Tibial artery (tissue), 4 donors: ENCODE data around the gene TAS1R3.

Experiments
- DNase-seq, 2 donors: peaks; one replicate each; pipeline ENCODE4 v3.0.0-alpha.2; 2019
- H3K27ac ChIP-seq, 2 donors: fragments of 200-600 bp; sonication (generic) in 1 of 2; 1 replicate in 1 of 2; 2 replicates in 1 of 2; pipeline ENCODE4 v1.5.1; 2018 to 2019; ENCODE audit warnings: mild to moderate bottlenecking in 1 of 2
- H3K27me3 ChIP-seq, 2 donors: fragments of 200-600 bp; sonication (generic) in 1 of 2; one replicate each; pipeline versions ENCODE4 v1.5.1 to v1.6.0; 2016 to 2019
- H3K36me3 ChIP-seq, 3 donors: fragments of 200-600 bp; sonication (generic) in 2 of 3; one replicate each; pipeline ENCODE4 v1.5.1; 2016 to 2019; ENCODE audit warnings: mild to moderate bottlenecking in 2 of 3
- H3K4me1 ChIP-seq, 4 donors: fragments of 200-600 bp; sonication (generic) in 2 of 4; 1 replicate in 3 of 4; 2 replicates in 1 of 4; pipeline ENCODE4 v1.5.1; 2016 to 2019
- H3K4me3 ChIP-seq, 2 donors: fragments of 200-600 bp; sonication (generic) in 1 of 2; 1 replicate in 1 of 2; 2 replicates in 1 of 2; pipeline ENCODE4 v1.5.1; 2018 to 2019; ENCODE audit warnings: mild to moderate bottlenecking in 2 of 2
- H3K9me3 ChIP-seq, 3 donors: fragments of 200-600 bp; sonication (generic) in 1 of 3; one replicate each; pipeline ENCODE4 v1.5.1; 2016 to 2019
- intact Hi-C: fragments of 100-400 bp; cut with DNase I; formaldehyde crosslinking; loops from one replicate; pipeline ENCODE4 v1.15.0; 2023; ENCODE audit warnings: low total_unique reads
- TF ChIP-seq, protein P1 (sequence below), 2 experiments: fragments of 200-600 bp in 1 of 2; fragments of 450-650 bp in 1 of 2; IDR thresholded peaks; one replicate each; pipeline ENCODE4 v1.5.1; 2017 to 2019; ENCODE audit warnings: antibody characterized with exemption in 2 of 2, mild to moderate bottlenecking in 1 of 2, moderate library complexity in 1 of 2

TAS1R3 gene

DNA sequence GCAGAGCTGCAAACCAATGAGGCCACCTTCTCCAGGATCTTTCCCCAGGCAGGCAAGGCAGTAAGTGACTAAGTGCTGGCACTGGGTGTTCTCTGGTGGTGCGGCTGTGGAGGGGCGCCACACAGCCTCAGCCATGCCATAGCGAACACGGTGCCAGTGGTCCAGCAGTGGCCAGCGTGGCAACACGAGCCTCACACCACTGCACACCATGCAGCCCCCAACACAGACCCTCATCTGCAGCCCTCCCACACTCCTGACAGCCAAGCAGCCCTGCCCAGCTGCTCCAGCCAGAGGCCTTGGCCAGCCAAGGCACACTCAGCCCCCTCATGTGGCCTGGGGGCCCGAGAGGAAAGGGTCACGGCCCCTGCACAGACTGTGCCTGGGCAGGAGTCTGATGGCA, 9.6 kb upstream of the TAS1R3 start:
- TF ChIP-seq, protein P1, sequence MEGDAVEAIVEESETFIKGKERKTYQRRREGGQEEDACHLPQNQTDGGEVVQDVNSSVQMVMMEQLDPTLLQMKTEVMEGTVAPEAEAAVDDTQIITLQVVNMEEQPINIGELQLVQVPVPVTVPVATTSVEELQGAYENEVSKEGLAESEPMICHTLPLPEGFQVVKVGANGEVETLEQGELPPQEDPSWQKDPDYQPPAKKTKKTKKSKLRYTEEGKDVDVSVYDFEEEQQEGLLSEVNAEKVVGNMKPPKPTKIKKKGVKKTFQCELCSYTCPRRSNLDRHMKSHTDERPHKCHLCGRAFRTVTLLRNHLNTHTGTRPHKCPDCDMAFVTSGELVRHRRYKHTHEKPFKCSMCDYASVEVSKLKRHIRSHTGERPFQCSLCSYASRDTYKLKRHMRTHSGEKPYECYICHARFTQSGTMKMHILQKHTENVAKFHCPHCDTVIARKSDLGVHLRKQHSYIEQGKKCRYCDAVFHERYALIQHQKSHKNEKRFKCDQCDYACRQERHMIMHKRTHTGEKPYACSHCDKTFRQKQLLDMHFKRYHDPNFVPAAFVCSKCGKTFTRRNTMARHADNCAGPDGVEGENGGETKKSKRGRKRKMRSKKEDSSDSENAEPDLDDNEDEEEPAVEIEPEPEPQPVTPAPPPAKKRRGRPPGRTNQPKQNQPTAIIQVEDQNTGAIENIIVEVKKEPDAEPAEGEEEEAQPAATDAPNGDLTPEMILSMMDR (IDR thresholded peaks at IDR 0.05): no peak
- peaks cover 0 to 72% (median 61%) of the 10 kb centered on the region in 4 donors for H3K4me1 ChIP-seq

DNA sequence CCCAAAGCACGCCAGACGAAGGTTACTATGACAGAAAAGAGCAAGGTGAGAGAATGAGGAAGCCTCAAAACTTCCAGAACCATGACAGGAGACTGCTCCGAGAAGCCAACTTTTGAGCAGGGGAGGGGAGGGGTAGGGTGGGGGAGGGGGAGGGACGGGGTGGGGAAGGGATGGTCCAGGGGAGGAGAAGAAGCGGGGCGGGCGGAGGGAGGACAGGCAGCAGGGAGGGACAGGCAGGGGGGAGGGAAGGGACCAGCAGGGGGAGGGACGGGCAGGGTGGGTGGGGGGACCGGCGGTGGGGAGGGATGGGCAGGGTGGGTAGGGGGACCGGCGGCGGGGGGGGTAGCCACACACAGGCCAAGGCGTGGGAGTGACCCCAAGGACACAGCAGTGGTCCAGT, 8.7 kb upstream of the TAS1R3 start:
- intact Hi-C loops: no loop called here
- H3K27me3 ChIP-seq: no peaks in the 10 kb centered on the region
- H3K4me3 ChIP-seq: no peak overlapping the region
- DNase-seq: no peak
- H3K9me3 ChIP-seq: no peaks in the 10 kb centered on the region
- H3K36me3 ChIP-seq: peaks cover 14 to 48% (median 34%) of the 10 kb centered on the region in 3 donors
- TF ChIP-seq, protein P1 (IDR thresholded peaks at IDR 0.05): no peak
- peaks cover 0 to 73% (median 63%) of the 10 kb centered on the region in 4 donors for H3K4me1 ChIP-seq
- no peak overlapping the region for H3K27ac ChIP-seq

More for the DNA sequence above, 9.6 kb upstream of the TAS1R3 start:
- Histone ChIP-seq H3K9me3 (no peaks in the 10 kb centered on the region), H3K36me3 (peaks cover 10 to 44% (median 32%) of the 10 kb centered on the region in 3 donors), H3K27me3 (no peaks in the 10 kb centered on the region), H3K27ac (no peak overlapping the region), H3K4me3 (no peak overlapping the region)
- intact Hi-C loops: no loop called here
- no peak for DNase-seq

DNA sequence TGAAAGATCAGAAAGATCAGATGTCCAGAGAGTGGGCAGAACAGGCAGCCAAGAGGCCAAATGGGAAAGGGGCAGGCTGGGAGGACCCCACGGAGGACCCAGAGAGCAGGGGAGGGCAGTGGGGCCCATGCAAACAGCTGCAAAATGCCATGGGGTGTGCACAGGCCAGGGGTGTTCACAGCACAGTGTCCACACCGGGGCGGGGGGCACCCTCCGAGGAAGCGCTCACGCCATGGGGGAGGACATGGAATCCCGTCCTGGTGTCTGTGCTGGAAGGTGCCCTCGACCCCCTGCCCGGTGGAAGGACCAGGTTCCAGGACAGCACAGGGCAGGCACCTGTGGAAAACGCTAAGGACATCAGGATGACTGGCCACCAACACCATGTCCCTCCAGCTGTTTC, 8.1 kb upstream of the TAS1R3 start:
- H3K9me3 ChIP-seq: no peaks in the 10 kb centered on the region
- peaks cover 0 to 68% (median 58%) of the 10 kb centered on the region in 4 donors for H3K4me1 ChIP-seq
- DNase-seq: no peak
- TF ChIP-seq, protein P1 (IDR thresholded peaks at IDR 0.05): no peak
- intact Hi-C loops: no loop called here
- H3K36me3 ChIP-seq: peaks cover 19 to 51% (median 38%) of the 10 kb centered on the region in 3 donors
- H3K27me3 ChIP-seq: no peaks in the 10 kb centered on the region
- no peak overlapping the region for H3K4me3 ChIP-seq
- H3K27ac ChIP-seq: no peak overlapping the region

DNA sequence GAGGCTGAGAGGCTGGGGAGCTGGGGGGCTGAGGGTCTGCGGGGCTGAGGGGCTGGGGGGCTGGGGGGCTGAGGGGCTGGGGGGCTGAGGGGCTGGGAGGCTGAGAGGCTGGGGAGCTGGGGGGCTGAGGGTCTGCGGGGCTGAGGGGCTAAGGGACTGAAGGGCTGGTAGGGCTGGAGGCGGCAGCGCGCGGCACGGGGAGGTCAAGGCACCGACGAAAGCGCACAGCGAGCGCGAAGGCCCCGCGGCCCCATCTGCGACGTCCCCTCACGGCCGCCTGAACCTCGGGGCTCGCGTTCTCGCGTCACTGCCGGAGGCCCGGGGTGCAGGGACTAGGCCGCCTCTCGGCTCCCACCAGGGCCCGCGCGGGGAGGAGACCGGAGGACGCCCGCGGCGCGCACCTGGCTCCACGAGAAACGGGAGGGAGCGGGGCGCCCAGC, 7.0 kb upstream of the TAS1R3 start:
- H3K27ac ChIP-seq: peak overlapping the region; percentile 82 to 94
- peaks cover 0 to 59% (median 49%) of the 10 kb centered on the region in 4 donors for H3K4me1 ChIP-seq
- no peaks in the 10 kb centered on the region for H3K9me3 ChIP-seq
- H3K4me3 ChIP-seq: peak overlapping the region; percentile 90 to 99
- TF ChIP-seq, protein P1 (IDR thresholded peaks at IDR 0.05): no peak
- no peaks in the 10 kb centered on the region for H3K27me3 ChIP-seq
- no peak for DNase-seq
- intact Hi-C loops: no loop called here
- H3K36me3 ChIP-seq: peaks cover 19 to 56% (median 36%) of the 10 kb centered on the region in 3 donors

DNA sequence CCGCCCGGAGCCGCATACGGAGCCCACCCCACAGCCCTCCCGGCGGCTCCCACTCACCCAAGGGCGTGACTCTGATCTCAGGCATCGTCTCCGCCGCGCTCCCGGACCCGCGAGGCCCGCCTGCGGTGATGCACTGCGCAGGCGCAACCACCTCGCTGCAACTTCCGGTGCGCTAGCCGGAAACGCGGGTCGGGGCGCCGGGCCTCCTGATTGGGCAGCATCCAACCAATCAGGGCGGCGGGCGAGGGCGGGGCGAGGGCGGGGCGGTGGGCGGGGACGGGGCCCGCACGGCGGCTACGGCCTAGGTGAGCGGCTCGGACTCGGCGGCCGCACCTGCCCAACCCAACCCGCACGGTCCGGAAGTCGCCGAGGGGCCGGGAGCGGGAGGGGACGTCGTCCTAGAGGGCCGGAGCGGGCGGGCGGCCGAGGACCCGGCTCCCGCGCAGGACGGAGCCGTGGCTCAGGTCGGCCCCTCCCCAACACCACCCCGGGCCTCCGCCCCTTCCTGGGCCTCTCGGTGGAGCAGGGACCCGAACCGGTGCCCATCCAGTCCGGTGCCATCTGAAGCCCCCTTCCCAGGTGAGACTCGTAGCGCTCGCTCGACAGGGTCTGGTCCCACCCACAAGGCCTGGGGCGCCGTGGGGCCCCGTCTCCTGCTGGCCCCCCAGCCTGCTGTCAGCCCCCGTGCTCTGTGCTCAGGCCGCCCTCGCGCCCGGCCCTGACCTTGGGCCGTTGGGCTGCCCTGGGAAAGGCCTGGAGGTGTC, 6.4 kb upstream of the TAS1R3 start, which contains the start of the genes CPTP and INTS11:
Gene CPTP, plus strand, starts transcription at position 279 of the 764 bp plus-strand sequence. CDS start 2,109 bp downstream, outside the sequence.
Gene INTS11, minus strand, starts transcription at position 137 of the 764 bp plus-strand sequence. Its CDS starts 52 bp downstream, at position 85.
- Histone ChIP-seq H3K4me1 (peaks cover 0 to 59% (median 46%) of the 10 kb centered on the region in 4 donors), H3K36me3 (peaks cover 13 to 49% (median 30%) of the 10 kb centered on the region in 3 donors), H3K27me3 (no peaks in the 10 kb centered on the region), H3K4me3 (peak within 1 kb of the TSS; percentile 90 to 99), H3K27ac (peak within 1 kb of the TSS; percentile 82 to 94), H3K9me3 (no peaks in the 10 kb centered on the region)
- intact Hi-C loops: no loop called here
- peak; percentile 87 to 97 for DNase-seq
- TF ChIP-seq, protein P1 (IDR thresholded peaks at IDR 0.05): no peak
